Left ventricle myocardium inferior (tissue), 1 donor: ENCODE measurements around the gene SUPT20H. TPM values are rescaled to one million over a fixed set of nuclear protein-coding genes. Genes with fewer than 3 reads are reported as not detected.

Experiments used
- DNase-seq: peaks from one replicate; pipeline ENCODE4 v3.0.0-alpha.2; 2020
- H3K27ac ChIP-seq: fragments of 200-600 bp; replicated peaks from 2 replicates; pipeline ENCODE4 v1.8.0; 2021
- H3K27me3 ChIP-seq: fragments of 200-600 bp; 2 replicates; pipeline ENCODE4 v1.8.0; 2021; ENCODE audit warnings: low read depth
- H3K36me3 ChIP-seq: fragments of 200-600 bp; 2 replicates; pipeline ENCODE4 v1.8.0; 2021
- H3K4me1 ChIP-seq: fragments of 200-600 bp; 2 replicates; pipeline ENCODE4 v1.8.0; 2021
- H3K4me3 ChIP-seq: fragments of 200-600 bp; 2 replicates; pipeline ENCODE4 v1.8.0; 2021; ENCODE audit warnings: mild to moderate bottlenecking, moderate library complexity
- H3K9me3 ChIP-seq: fragments of 200-600 bp; replicated peaks from 2 replicates; pipeline ENCODE4 v1.8.0; 2021
- intact Hi-C: fragments of 100-400 bp; cut with micrococcal nuclease; formaldehyde crosslinking; loops from one replicate; pipeline ENCODE4 v1.11.0; 2022
- total RNA-seq: library from RNA; stranded (reverse); fragmentation: NEBNext Ultra II Directional; extraction: Animal tissue kit (Norgen Biotek cat#: 25700); gene quantifications from one replicate; pipeline ENCODE4 v1.2.1, GENCODE V29; 2021
- TF ChIP-seq, protein P1 (sequence below): fragments of 200-600 bp; IDR thresholded peaks from 2 replicates; pipeline ENCODE4 v1.8.0; 2021; ENCODE audit warnings: antibody characterized with exemption, mild to moderate bottlenecking, borderline replicate concordance
- donor health status: DM: no; HTN: yes; CAD: no; lungs with severe emphysema.

Gene SUPT20H
- total RNA-seq, 1 donor from 2014 or later = 27.5 TPM

DNA sequence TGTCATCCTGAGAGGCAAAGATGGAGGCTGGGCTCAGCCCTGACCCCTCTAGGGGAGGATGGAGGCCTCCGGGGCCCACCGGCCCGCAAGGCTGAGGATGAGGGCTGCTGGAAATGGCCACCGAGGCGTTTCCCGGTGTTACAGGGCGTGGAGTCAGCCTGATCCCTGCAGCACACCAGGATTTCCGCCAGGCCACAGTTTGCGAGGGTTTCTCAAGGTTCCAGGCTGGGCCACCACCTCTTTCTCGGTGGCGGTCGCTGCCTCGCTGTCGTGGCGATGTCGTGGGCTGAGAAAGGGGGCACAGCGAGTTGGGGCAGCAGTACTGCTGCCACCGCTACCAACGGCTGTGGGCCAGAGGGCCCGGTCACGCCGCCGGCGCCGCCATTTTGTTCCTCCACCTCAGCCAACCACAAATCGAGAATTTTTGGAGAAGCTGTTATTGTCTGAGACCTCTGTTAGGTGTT, 45.8 kb upstream of the SUPT20H start, which contains the start of gene CSNK1A1L:
CSNK1A1L (minus strand) TSS at position 414 of the 464 bp plus-strand sequence; CDS start at position 6, 408 bp downstream.
- intact Hi-C loops = no loop called here
- no peaks in the 10 kb centered on the region for H3K9me3 ChIP-seq
- H3K4me1 ChIP-seq = peaks cover 3% of the 10 kb centered on the region
- TF ChIP-seq, protein P1, sequence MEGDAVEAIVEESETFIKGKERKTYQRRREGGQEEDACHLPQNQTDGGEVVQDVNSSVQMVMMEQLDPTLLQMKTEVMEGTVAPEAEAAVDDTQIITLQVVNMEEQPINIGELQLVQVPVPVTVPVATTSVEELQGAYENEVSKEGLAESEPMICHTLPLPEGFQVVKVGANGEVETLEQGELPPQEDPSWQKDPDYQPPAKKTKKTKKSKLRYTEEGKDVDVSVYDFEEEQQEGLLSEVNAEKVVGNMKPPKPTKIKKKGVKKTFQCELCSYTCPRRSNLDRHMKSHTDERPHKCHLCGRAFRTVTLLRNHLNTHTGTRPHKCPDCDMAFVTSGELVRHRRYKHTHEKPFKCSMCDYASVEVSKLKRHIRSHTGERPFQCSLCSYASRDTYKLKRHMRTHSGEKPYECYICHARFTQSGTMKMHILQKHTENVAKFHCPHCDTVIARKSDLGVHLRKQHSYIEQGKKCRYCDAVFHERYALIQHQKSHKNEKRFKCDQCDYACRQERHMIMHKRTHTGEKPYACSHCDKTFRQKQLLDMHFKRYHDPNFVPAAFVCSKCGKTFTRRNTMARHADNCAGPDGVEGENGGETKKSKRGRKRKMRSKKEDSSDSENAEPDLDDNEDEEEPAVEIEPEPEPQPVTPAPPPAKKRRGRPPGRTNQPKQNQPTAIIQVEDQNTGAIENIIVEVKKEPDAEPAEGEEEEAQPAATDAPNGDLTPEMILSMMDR = no peak
- no peak for DNase-seq
- no peak within 1 kb of the TSS for H3K27ac ChIP-seq
- H3K36me3 ChIP-seq = no peaks in the 10 kb centered on the region
- no peak within 1 kb of the TSS for H3K4me3 ChIP-seq
- no peaks in the 10 kb centered on the region for H3K27me3 ChIP-seq

DNA sequence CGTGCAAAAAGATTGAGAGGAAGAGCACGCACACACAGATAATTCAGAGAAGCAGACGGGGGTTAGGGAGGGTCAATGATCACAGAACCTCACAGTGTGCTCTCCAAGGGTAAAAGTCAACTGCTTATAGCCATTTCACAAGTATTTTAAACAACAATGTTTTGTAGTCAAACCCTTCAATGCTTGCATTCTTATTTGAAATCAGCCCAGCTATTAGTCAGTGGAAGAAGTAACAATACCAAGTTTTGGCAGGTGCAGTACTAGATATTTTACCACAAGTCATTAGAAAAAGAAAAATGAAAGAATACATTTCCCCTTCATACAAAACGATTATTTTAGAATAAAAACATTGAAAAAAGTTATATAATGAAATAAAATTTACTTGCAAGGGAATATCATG, 43.4 kb upstream of the SUPT20H start:
- no peak overlapping the region for H3K27ac ChIP-seq
- DNase-seq = no peak
- H3K36me3 ChIP-seq = no peaks in the 10 kb centered on the region
- intact Hi-C loops = no loop called here
- TF ChIP-seq, protein P1 = no peak
- no peak overlapping the region for H3K4me3 ChIP-seq
- H3K9me3 ChIP-seq = no peaks in the 10 kb centered on the region
- no peaks in the 10 kb centered on the region for H3K4me1 ChIP-seq
- no peaks in the 10 kb centered on the region for H3K27me3 ChIP-seq

DNA sequence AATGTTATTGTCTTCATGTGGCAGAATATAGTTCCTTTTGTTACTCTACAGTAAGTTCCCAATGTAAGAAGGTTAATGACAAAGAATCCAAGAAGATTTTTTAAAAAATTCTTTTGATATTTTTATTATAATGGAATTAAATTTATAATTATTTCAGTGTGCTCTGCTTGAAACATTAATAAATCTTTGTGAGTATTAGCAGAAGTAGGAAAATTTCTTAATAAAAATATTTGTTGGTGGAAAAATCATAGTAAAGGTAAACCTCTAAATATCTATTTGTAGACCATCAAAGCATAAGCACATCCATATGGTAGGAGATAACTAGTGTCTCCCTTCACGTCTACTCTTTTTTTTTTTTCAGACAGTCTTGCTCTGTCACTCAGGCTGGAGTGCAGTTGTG, 41.7 kb upstream of the SUPT20H start:
- TF ChIP-seq, protein P1 = no peak
- intact Hi-C loops = no loop called here
- H3K9me3 ChIP-seq = no peaks in the 10 kb centered on the region

DNA sequence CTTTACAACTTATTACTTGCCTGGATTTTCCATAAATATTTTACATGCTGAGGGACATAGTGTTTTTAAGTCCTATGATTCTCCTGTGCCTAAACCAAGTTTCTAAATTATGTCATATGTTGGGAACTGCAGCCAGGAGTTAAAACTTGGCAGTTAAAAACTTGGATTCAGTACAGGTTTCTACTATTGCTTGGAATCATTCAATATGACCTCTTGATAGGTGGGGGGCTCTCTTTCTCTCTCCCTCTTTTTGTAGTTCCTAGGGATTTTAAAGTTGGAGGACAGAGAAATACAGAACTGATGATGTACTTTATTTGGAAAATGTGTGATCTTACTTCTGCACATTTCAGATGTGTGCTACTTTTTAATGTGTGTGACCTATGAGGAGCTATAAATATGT, 41.2 kb upstream of the SUPT20H start:
- TF ChIP-seq, protein P1 = no peak
- intact Hi-C loops = no loop called here
- H3K36me3 ChIP-seq = no peaks in the 10 kb centered on the region
- no peak overlapping the region for H3K4me3 ChIP-seq
- H3K27ac ChIP-seq = no peak overlapping the region
- no peak for DNase-seq
- H3K4me1 ChIP-seq = no peaks in the 10 kb centered on the region
- H3K27me3 ChIP-seq = no peaks in the 10 kb centered on the region
- H3K9me3 ChIP-seq = no peaks in the 10 kb centered on the region

More for the DNA sequence above, 41.7 kb upstream of the SUPT20H start:
- no peak for DNase-seq
- no peaks in the 10 kb centered on the region for H3K4me1 ChIP-seq
- H3K4me3 ChIP-seq = no peak overlapping the region
- H3K36me3 ChIP-seq = no peaks in the 10 kb centered on the region
- H3K27ac ChIP-seq = no peak overlapping the region
- no peaks in the 10 kb centered on the region for H3K27me3 ChIP-seq

DNA sequence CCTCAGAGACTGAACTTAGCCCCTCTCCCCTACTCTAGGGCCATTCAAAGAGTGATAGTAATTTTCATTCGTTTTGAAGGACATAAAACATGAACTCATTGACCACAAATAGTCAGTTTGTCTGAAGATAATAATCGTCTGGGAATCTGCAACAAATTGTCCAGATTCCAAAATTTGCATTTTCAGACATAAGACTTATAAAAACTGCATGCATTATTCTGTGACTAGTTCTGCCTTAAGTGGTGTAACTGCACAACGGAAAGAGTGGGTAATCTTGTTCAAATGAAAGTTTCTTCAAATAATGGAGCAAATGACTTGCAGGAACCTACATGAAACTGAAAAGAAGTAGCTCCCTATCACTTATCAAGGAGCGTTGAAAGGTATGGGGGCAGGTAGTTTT, 37.6 kb upstream of the SUPT20H start:
- Histone ChIP-seq H3K4me3 (no peak overlapping the region), H3K27ac (no peak overlapping the region), H3K4me1 (no peaks in the 10 kb centered on the region), H3K9me3 (no peaks in the 10 kb centered on the region), H3K27me3 (no peaks in the 10 kb centered on the region), H3K36me3 (no peaks in the 10 kb centered on the region)
- DNase-seq = no peak
- intact Hi-C loops = no loop called here
- TF ChIP-seq, protein P1 = no peak
